GM12878 (cell line): ENCODE data around the gene PDE1C.

Experiments
- CHD2 ChIP-seq: IDR thresholded peaks from 2 replicates; pipeline ENCODE4 v1.6.1; 2011; ENCODE audit warnings: low read depth, low read length, improper control_type of control experiment, borderline replicate concordance
- EP300 ChIP-seq, 2 experiments: fragments of 150-350 bp in 1 of 2; IDR thresholded peaks; 2 replicates each; pipeline ENCODE4 v1.6.1; 2011 to 2012; ENCODE audit warnings: low read depth in 2 of 2, low read length in 2 of 2, borderline replicate concordance in 1 of 2, improper control_type of control experiment in 1 of 2, inconsistent platforms in 1 of 2; ENCODE audit not compliant: control insufficient read depth in 1 of 2
- FOS ChIP-seq: IDR thresholded peaks from 3 replicates; pipeline ENCODE4 v1.6.1; 2011; ENCODE audit warnings: borderline replicate concordance; ENCODE audit not compliant: insufficient read length; ENCODE audit errors: extremely low read depth
- NFYA ChIP-seq: IDR thresholded peaks from 2 replicates; pipeline ENCODE4 v1.6.1; 2011; ENCODE audit warnings: low read depth, mild to moderate bottlenecking, low read length, improper control_type of control experiment, borderline replicate concordance
- NR2F1 ChIP-seq: fragments of 450-650 bp; conservative IDR thresholded peaks from 2 replicates; pipeline ENCODE4 v1.6.1; 2017; ENCODE audit warnings: mild to moderate bottlenecking
- POLR2A ChIP-seq: IDR thresholded peaks from 2 replicates; pipeline ENCODE4 v1.6.1; 2011; ENCODE audit warnings: low read depth, mild to moderate bottlenecking, low read length
- POLR2AphosphoS5 ChIP-seq: IDR thresholded peaks from 2 replicates; pipeline ENCODE4 v1.6.1; 2011; ENCODE audit warnings: mild to moderate bottlenecking, low read length, inconsistent platforms
- RAD21 ChIP-seq: IDR thresholded peaks from 2 replicates; pipeline ENCODE4 v1.6.1; 2011; ENCODE audit warnings: mild to moderate bottlenecking, low read depth, low read length, moderate library complexity; ENCODE audit not compliant: insufficient read depth
- RAD51 ChIP-seq: fragments of 450-650 bp; IDR thresholded peaks from 2 replicates; pipeline ENCODE4 v1.6.1; 2016; ENCODE audit warnings: moderate library complexity, mild to moderate bottlenecking, inconsistent platforms
- TCF7 ChIP-seq: IDR thresholded peaks from 2 replicates; pipeline ENCODE4 v1.6.1; 2014; ENCODE audit warnings: antibody characterized with exemption, borderline replicate concordance
- ZNF217 ChIP-seq: fragments of 450-650 bp; IDR thresholded peaks from 2 replicates; pipeline ENCODE4 v1.6.1; 2017; ENCODE audit warnings: antibody characterized with exemption, mild to moderate bottlenecking
- TF ChIP-seq, protein P1 (sequence below), 3 experiments: IDR thresholded peaks in 2 of 3; conservative IDR thresholded peaks in 1 of 3; 2 replicates each; pipeline ENCODE4 v1.5.1; 2011; ENCODE audit warnings: low read depth in 3 of 3, low read length in 3 of 3, mild to moderate bottlenecking in 3 of 3, control low read depth in 2 of 3, moderate library complexity in 2 of 3, inconsistent platforms in 1 of 3, mixed read lengths in 1 of 3; ENCODE audit not compliant: control insufficient read depth in 2 of 3, insufficient read depth in 1 of 3; ENCODE audit errors: extremely low read depth in 1 of 3
- TF ChIP-seq, protein P2 (sequence below): IDR thresholded peaks from 2 replicates; pipeline ENCODE4 v1.6.1; 2011; ENCODE audit warnings: low read depth, mild to moderate bottlenecking, low read length, moderate library complexity, borderline replicate concordance; ENCODE audit errors: extremely low read depth
- TF ChIP-seq, protein P3 (sequence below): fragments of 450-650 bp; IDR thresholded peaks from 2 replicates; pipeline ENCODE4 v1.6.1; 2017; ENCODE audit warnings: borderline replicate concordance

DNA sequence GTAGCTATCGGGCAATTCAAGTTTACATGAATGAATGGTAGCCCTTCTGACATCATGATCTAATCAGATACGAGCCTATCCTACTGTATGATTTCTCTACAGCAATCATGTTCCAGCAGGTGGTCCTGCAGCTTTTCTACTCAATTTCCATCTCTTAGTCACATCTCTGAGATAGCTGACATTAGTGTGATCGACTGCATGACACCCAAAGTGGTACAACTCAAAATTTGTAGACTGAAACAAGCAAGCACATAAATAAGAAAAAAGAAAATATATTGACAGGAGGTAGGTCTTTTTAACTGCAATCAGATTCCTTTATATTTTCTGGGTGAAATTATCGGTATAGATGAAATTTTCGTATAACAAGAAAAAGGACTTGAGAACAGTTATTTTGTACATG lies 251.2 kb downstream of the PDE1C start:
- TF ChIP-seq RAD21 = no peak
- no peak for TF ChIP-seq POLR2A
- TF ChIP-seq NR2F1 = no peak
- TF ChIP-seq, protein P1, sequence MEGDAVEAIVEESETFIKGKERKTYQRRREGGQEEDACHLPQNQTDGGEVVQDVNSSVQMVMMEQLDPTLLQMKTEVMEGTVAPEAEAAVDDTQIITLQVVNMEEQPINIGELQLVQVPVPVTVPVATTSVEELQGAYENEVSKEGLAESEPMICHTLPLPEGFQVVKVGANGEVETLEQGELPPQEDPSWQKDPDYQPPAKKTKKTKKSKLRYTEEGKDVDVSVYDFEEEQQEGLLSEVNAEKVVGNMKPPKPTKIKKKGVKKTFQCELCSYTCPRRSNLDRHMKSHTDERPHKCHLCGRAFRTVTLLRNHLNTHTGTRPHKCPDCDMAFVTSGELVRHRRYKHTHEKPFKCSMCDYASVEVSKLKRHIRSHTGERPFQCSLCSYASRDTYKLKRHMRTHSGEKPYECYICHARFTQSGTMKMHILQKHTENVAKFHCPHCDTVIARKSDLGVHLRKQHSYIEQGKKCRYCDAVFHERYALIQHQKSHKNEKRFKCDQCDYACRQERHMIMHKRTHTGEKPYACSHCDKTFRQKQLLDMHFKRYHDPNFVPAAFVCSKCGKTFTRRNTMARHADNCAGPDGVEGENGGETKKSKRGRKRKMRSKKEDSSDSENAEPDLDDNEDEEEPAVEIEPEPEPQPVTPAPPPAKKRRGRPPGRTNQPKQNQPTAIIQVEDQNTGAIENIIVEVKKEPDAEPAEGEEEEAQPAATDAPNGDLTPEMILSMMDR (IDR thresholded peaks at IDR 0.05 in 2 of 3, conservative IDR thresholded peaks at IDR 0.05 in 1 of 3; ENCODE audit: control insufficient read depth in 2 of 3, extremely low read depth in 1 of 3, insufficient read depth in 1 of 3, low read depth in 3 of 3, low read length in 3 of 3) = no peak
- TF ChIP-seq, protein P2, sequence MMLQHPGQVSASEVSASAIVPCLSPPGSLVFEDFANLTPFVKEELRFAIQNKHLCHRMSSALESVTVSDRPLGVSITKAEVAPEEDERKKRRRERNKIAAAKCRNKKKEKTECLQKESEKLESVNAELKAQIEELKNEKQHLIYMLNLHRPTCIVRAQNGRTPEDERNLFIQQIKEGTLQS = no peak
- no peak for TF ChIP-seq RAD51
- TF ChIP-seq, protein P3, sequence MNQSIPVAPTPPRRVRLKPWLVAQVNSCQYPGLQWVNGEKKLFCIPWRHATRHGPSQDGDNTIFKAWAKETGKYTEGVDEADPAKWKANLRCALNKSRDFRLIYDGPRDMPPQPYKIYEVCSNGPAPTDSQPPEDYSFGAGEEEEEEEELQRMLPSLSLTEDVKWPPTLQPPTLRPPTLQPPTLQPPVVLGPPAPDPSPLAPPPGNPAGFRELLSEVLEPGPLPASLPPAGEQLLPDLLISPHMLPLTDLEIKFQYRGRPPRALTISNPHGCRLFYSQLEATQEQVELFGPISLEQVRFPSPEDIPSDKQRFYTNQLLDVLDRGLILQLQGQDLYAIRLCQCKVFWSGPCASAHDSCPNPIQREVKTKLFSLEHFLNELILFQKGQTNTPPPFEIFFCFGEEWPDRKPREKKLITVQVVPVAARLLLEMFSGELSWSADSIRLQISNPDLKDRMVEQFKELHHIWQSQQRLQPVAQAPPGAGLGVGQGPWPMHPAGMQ = no peak
- TF ChIP-seq ZNF217 = no peak
- no peak for TF ChIP-seq NFYA
- no peak for TF ChIP-seq EP300 (IDR thresholded peaks at IDR 0.05; ENCODE audit: borderline replicate concordance in 1 of 2, control insufficient read depth in 1 of 2, low read depth in 2 of 2, low read length in 2 of 2)
- TF ChIP-seq TCF7 = no peak
- TF ChIP-seq CHD2 = no peak
- no peak for TF ChIP-seq FOS
- TF ChIP-seq POLR2AphosphoS5 = no peak
